Measurements from ENCODE around the gene BAHCC1. TPM values are rescaled to one million over a fixed set of nuclear protein-coding genes. Genes with fewer than 3 reads are reported as not detected.

Gene BAHCC1
- total RNA-seq, 1 experiment from 2014 or later, result 74.2 TPM

- DNase-seq (ENCODE audit: low spot score), result no peak
- ChIA-PET CTCF (no interaction called here), POLR2A (ENCODE audit: low non-redundant PET) (no interaction called here)
- BruUV-seq (replicated peaks), result no TSS peak
- intact Hi-C loops (cut with micrococcal nuclease; ENCODE audit: unreplicated experiment), result no loop called here
- peaks cover 66% of the 10 kb centered on the region for H3K4me1 ChIP-seq (ENCODE audit: insufficient read depth, low read length, poor library complexity, severe bottlenecking)
- no peaks in the 10 kb centered on the region for H3K9me3 ChIP-seq (ENCODE audit: low read depth, low read length, poor library complexity, severe bottlenecking)
- peak overlapping the region; percentile 67 for H3K27ac ChIP-seq (ENCODE audit: low read depth, low read length, poor library complexity, severe bottlenecking)
- TF ChIP-seq EZH2 (IDR thresholded peaks at IDR 0.05; ENCODE audit: borderline replicate concordance, low read depth, low read length, poor library complexity, severe bottlenecking), result no peak
- TF ChIP-seq CTCF (conservative IDR thresholded peaks at IDR 0.05; ENCODE audit: low read depth, low read length), result no peak
- no peak overlapping the region for H3K4me3 ChIP-seq (ENCODE audit: low read depth, low read length, poor library complexity, severe bottlenecking)
- no peaks in the 10 kb centered on the region for H3K36me3 ChIP-seq (ENCODE audit: insufficient read depth, low read length, poor library complexity, severe bottlenecking)
- H3K27me3 ChIP-seq (replicated peaks; ENCODE audit: insufficient read depth, low read depth, low read length, poor library complexity), result no peaks in the 10 kb centered on the region
These were observed 20.4 kb downstream of the BAHCC1 start for GRCh38 chr17:81415681-81416080.

GRCh38 chr17:81416612-81417011 lies 21.4 kb downstream of the BAHCC1 start:
- POLR2A ChIA-PET (ENCODE audit: low non-redundant PET), result interaction anchor here (0.8 kb wide), 1 partner anchor 1164 kb away, joined by 5 read pairs; no protein-coding TSS in a partner anchor
- Histone ChIP-seq H3K4me1 (ENCODE audit: insufficient read depth, low read length, poor library complexity, severe bottlenecking) (peaks cover 67% of the 10 kb centered on the region), H3K27ac (ENCODE audit: low read depth, low read length, poor library complexity, severe bottlenecking) (peak overlapping the region; percentile 98), H3K4me3 (ENCODE audit: low read depth, low read length, poor library complexity, severe bottlenecking) (no peak overlapping the region), H3K9me3 (ENCODE audit: low read depth, low read length, poor library complexity, severe bottlenecking) (no peaks in the 10 kb centered on the region), H3K27me3 (replicated peaks; ENCODE audit: insufficient read depth, low read depth, low read length, poor library complexity) (no peaks in the 10 kb centered on the region), H3K36me3 (ENCODE audit: insufficient read depth, low read length, poor library complexity, severe bottlenecking) (no peaks in the 10 kb centered on the region)
- CTCF ChIA-PET, result no interaction called here
- no peak for DNase-seq (ENCODE audit: low spot score)
- intact Hi-C loops (cut with micrococcal nuclease; ENCODE audit: unreplicated experiment), result no loop called here
- BruUV-seq (replicated peaks), result no TSS peak
- TF ChIP-seq EZH2 (IDR thresholded peaks at IDR 0.05; ENCODE audit: borderline replicate concordance, low read depth, low read length, poor library complexity, severe bottlenecking) (no peak), CTCF (conservative IDR thresholded peaks at IDR 0.05; ENCODE audit: low read depth, low read length) (no peak)

- H3K4me1 ChIP-seq (ENCODE audit: insufficient read depth, low read length, poor library complexity, severe bottlenecking), result peaks cover 67% of the 10 kb centered on the region
- H3K27me3 ChIP-seq (replicated peaks; ENCODE audit: insufficient read depth, low read depth, low read length, poor library complexity), result no peaks in the 10 kb centered on the region
- intact Hi-C loops (cut with micrococcal nuclease; ENCODE audit: unreplicated experiment), result no loop called here
- POLR2A ChIA-PET (ENCODE audit: low non-redundant PET), result interaction anchor here (0.7 to 0.8 kb wide), 2 partner anchors 127 to 1163 kb away, joined by 3 to 5 read pairs; no protein-coding TSS in a partner anchor
- no peaks in the 10 kb centered on the region for H3K9me3 ChIP-seq (ENCODE audit: low read depth, low read length, poor library complexity, severe bottlenecking)
- DNase-seq (ENCODE audit: low spot score), result peak; percentile 75
- peak overlapping the region; percentile 98 for H3K27ac ChIP-seq (ENCODE audit: low read depth, low read length, poor library complexity, severe bottlenecking)
- no peak overlapping the region for H3K4me3 ChIP-seq (ENCODE audit: low read depth, low read length, poor library complexity, severe bottlenecking)
- CTCF ChIA-PET, result no interaction called here
- BruUV-seq (replicated peaks), result no TSS peak
- H3K36me3 ChIP-seq (ENCODE audit: insufficient read depth, low read length, poor library complexity, severe bottlenecking), result no peaks in the 10 kb centered on the region
- TF ChIP-seq CTCF (conservative IDR thresholded peaks at IDR 0.05; ENCODE audit: low read depth, low read length) (no peak), EZH2 (IDR thresholded peaks at IDR 0.05; ENCODE audit: borderline replicate concordance, low read depth, low read length, poor library complexity, severe bottlenecking) (no peak)
These were observed 22.0 kb downstream of the BAHCC1 start for GRCh38 chr17:81417049-81417878.
